ENCODE measurements around the gene OR52N2.

DNA sequence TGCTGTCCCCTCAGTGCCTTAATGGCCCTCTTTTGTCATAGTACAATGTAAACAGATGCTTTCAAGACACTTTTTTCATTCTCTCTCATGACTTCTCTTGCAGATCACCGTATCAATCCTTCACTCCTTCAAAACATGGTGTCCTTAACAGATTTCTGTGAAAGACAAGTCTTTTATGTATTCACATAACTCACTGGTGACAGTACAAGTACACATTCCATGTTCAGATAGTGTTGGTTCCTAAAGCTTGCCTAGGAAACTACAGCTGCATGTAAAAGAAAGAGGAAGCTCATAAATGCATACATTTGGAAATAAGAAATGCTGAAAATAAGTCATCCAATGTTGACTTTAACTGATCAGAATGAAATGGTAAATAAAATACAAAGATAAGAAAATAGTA lies 38.0 kb downstream of the OR52N2 start:
- TF ChIP-seq, protein P1, sequence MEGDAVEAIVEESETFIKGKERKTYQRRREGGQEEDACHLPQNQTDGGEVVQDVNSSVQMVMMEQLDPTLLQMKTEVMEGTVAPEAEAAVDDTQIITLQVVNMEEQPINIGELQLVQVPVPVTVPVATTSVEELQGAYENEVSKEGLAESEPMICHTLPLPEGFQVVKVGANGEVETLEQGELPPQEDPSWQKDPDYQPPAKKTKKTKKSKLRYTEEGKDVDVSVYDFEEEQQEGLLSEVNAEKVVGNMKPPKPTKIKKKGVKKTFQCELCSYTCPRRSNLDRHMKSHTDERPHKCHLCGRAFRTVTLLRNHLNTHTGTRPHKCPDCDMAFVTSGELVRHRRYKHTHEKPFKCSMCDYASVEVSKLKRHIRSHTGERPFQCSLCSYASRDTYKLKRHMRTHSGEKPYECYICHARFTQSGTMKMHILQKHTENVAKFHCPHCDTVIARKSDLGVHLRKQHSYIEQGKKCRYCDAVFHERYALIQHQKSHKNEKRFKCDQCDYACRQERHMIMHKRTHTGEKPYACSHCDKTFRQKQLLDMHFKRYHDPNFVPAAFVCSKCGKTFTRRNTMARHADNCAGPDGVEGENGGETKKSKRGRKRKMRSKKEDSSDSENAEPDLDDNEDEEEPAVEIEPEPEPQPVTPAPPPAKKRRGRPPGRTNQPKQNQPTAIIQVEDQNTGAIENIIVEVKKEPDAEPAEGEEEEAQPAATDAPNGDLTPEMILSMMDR (IDR thresholded peaks at IDR 0.05 in 2 of 3, conservative IDR thresholded peaks at IDR 0.05 in 1 of 3; ENCODE audit: borderline replicate concordance in 1 of 3, insufficient read depth in 1 of 3, low read depth in 2 of 3, low read length in 2 of 3), result no peak
- TF ChIP-seq, protein P2, sequence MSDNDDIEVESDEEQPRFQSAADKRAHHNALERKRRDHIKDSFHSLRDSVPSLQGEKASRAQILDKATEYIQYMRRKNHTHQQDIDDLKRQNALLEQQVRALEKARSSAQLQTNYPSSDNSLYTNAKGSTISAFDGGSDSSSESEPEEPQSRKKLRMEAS (IDR thresholded peaks at IDR 0.05), result no peak
- TF ChIP-seq FOSL1 (IDR thresholded peaks at IDR 0.05; ENCODE audit: low read depth), result no peak
- TF ChIP-seq POLR2A (IDR thresholded peaks at IDR 0.05; ENCODE audit: borderline replicate concordance, extremely low read depth, insufficient read depth, insufficient read length), result no peak
- no peak for TF ChIP-seq POLR2AphosphoS5 (IDR thresholded peaks at IDR 0.05; ENCODE audit: low read depth, low read length)
- TF ChIP-seq YY1 (IDR thresholded peaks at IDR 0.05; ENCODE audit: extremely low read depth, insufficient replicate concordance, low read depth, low read length), result no peak
